HCT116 (cell line): ENCODE measurements around the gene C1QA. TPM values are rescaled to one million over a fixed set of nuclear protein-coding genes. Genes with fewer than 3 reads are reported as not detected.

Experiments used
- ATAC-seq: fragments of 200-7000 bp; cut with Tn5 transposase; 2 replicates; pipeline ENCODE4 v1.9.1; 2020; ENCODE audit warnings: mild to moderate bottlenecking, moderate library complexity
- BruUV-seq: library from RNA; stranded (reverse); fragments of 400-500 nt; replicated peaks from 2 replicates; lab custom pipeline; 2021; lab: Mats Ljungman, UMichigan
- CTCF ChIA-PET: fragments of 300-600 bp; sonication (Branson Sonifier 250); formaldehyde crosslinking; loops from one replicate; lab custom pipeline; 2021; ENCODE audit warnings: antibody characterized with exemption; lab: Charles Lee
- POLR2A ChIA-PET: fragments of 300-600, 350-600 bp; sonication (Branson Sonifier 250); formaldehyde crosslinking; loops from one replicate; lab custom pipeline; 2021; ENCODE audit warnings: antibody characterized with exemption; lab: Charles Lee
- RAD21 ChIA-PET, 2 experiments: fragments of 300-600 bp; sonication (Branson Sonifier 250); formaldehyde crosslinking; loops; one replicate each; lab custom pipeline; 2023; ENCODE audit warnings: low total read pairs in 2 of 2; ENCODE audit not compliant: uncharacterized antibody in 2 of 2, unreplicated experiment in 2 of 2, low non-redundant PET in 1 of 2; lab: Charles Lee
- DNase-seq: peaks from one replicate; pipeline ENCODE4 v3.0.0-alpha.2; 2010; ENCODE audit warnings: low read depth, low spot score
- H2AFZ ChIP-seq: fragments of 200-600 bp; shearing (Covaris generic), sonication (generic); 2 replicates; pipeline ENCODE4 v1.6.1; 2017; ENCODE audit warnings: low read depth, mixed run types, mixed read lengths, antibody characterized with exemption, low read length; ENCODE audit not compliant: poor library complexity, severe bottlenecking
- H3K27ac ChIP-seq: 2 replicates; pipeline ENCODE4 v1.5.1; 2012; ENCODE audit warnings: low read depth, low read length
- H3K27me3 ChIP-seq: fragments of 200-600 bp; sonication (generic); 2 replicates; pipeline ENCODE4 v1.6.1; 2016; ENCODE audit warnings: mixed run types, low read length, mixed read lengths; ENCODE audit not compliant: insufficient read depth
- H3K36me3 ChIP-seq, 2 experiments: fragments of 200-500 bp in 1 of 2; fragments of 200-600 bp in 1 of 2; sonication (Bioruptor generic) in 1 of 2; sonication (generic) in 1 of 2; 2 replicates each; pipeline versions ENCODE4 v1.5.1 to v1.6.1; 2014 to 2016; ENCODE audit warnings: low read length in 2 of 2, inconsistent platforms in 1 of 2, mixed read lengths in 1 of 2, mixed run types in 1 of 2; ENCODE audit not compliant: insufficient read depth in 2 of 2, control insufficient read depth in 1 of 2
- H3K4me1 ChIP-seq, 2 experiments: fragments of 200-600 bp in 1 of 2; sonication (generic) in 1 of 2; 2 replicates each; pipeline versions ENCODE4 v1.5.1 to v1.6.1; 2012 to 2017; ENCODE audit warnings: low read length in 2 of 2, inconsistent platforms in 1 of 2, mild to moderate bottlenecking in 1 of 2, mixed read lengths in 1 of 2, mixed run types in 1 of 2, moderate library complexity in 1 of 2; ENCODE audit not compliant: insufficient read depth in 2 of 2, control insufficient read depth in 1 of 2
- H3K4me2 ChIP-seq: fragments of 200-600 bp; sonication (generic); 2 replicates; pipeline ENCODE4 v1.6.1; 2017; ENCODE audit warnings: mixed run types, low read length, mixed read lengths
- H3K4me3 ChIP-seq, 2 experiments: fragments of 200-600 bp in 1 of 2; sonication (generic) in 1 of 2; replicated peaks in 1 of 2; 2 replicates each; pipeline ENCODE4 v1.5.1; 2011 to 2016; ENCODE audit warnings: low read length in 2 of 2, control low read depth in 1 of 2, low read depth in 1 of 2, mild to moderate bottlenecking in 1 of 2, mixed read lengths in 1 of 2, mixed run types in 1 of 2
- H3K79me2 ChIP-seq: fragments of 200-600 bp; sonication (generic); 2 replicates; pipeline ENCODE4 v1.6.1; 2017; ENCODE audit warnings: mild to moderate bottlenecking, mixed run types, low read length, moderate library complexity, mixed read lengths; ENCODE audit not compliant: insufficient read depth
- H3K9ac ChIP-seq: fragments of 200-600 bp; sonication (generic); 2 replicates; pipeline ENCODE4 v1.6.1; 2016; ENCODE audit warnings: low read length, mixed read lengths
- H3K9me2 ChIP-seq: fragments of 200-600 bp; sonication (generic), shearing (Covaris generic); 2 replicates; pipeline ENCODE4 v1.6.1; 2017; ENCODE audit warnings: mixed run types, mild to moderate bottlenecking, moderate library complexity; ENCODE audit not compliant: insufficient read depth
- H3K9me3 ChIP-seq, 2 experiments: fragments of 200-500 bp in 1 of 2; fragments of 200-600 bp in 1 of 2; sonication (Bioruptor generic) in 1 of 2; sonication (generic) in 1 of 2; 2 replicates each; pipeline ENCODE4 v1.6.1; 2014 to 2017; ENCODE audit warnings: low read length in 2 of 2, mixed read lengths in 2 of 2, inconsistent platforms in 1 of 2, low read depth in 1 of 2, mild to moderate bottlenecking in 1 of 2, mixed run types in 1 of 2, moderate library complexity in 1 of 2; ENCODE audit not compliant: control insufficient read depth in 1 of 2, insufficient read depth in 1 of 2
- H4K20me1 ChIP-seq: fragments of 200-600 bp; sonication (generic), shearing (Covaris generic); 2 replicates; pipeline ENCODE4 v1.6.1; 2017; ENCODE audit warnings: mixed run types, mild to moderate bottlenecking, moderate library complexity; ENCODE audit not compliant: insufficient read depth
- CTCF ChIP-seq, 3 experiments: fragments of 200-600 bp in 1 of 3; sonication (generic) in 1 of 3; IDR thresholded peaks in 2 of 3; conservative IDR thresholded peaks in 1 of 3; 2 replicates each; pipeline ENCODE4 v1.5.1; 2012 to 2017; ENCODE audit warnings: low read depth in 2 of 3, low read length in 2 of 3, antibody characterized with exemption in 1 of 3, borderline replicate concordance in 1 of 3, control low read depth in 1 of 3, mild to moderate bottlenecking in 1 of 3, mixed read lengths in 1 of 3, mixed run types in 1 of 3, moderate library complexity in 1 of 3; ENCODE audit not compliant: insufficient read depth in 1 of 3
- REST ChIP-seq: IDR thresholded peaks from 2 replicates; pipeline ENCODE4 v1.6.1; 2012; ENCODE audit warnings: low read depth
- ZNF274 ChIP-seq: fragments of 200-500 bp; sonication (Bioruptor generic); IDR thresholded peaks from 2 replicates; pipeline ENCODE4 v1.6.1; 2014; ENCODE audit warnings: mild to moderate bottlenecking, low read depth, low read length, inconsistent platforms
- intact Hi-C: fragments of 100-400 bp; cut with micrococcal nuclease; formaldehyde crosslinking; loops from 2 replicates; pipeline ENCODE4 v1.10.0; 2022
- total RNA-seq: library from RNA; stranded (reverse); gene quantifications from one replicate; pipeline ENCODE4 v1.2.1, GENCODE V29; 2021; ENCODE audit not compliant: unreplicated experiment

C1QA gene
- total RNA-seq, 1 experiment from 2014 or later, result 0.91 TPM

- peaks cover 36% of the 10 kb centered on the region; the same call in 1 of the 2 replicates for H3K27me3 ChIP-seq
- no peak overlapping the region for H3K4me2 ChIP-seq
- no peak for DNase-seq
- CTCF ChIA-PET, result no interaction called here
- ATAC-seq, result peak; percentile 38; the same call in 1 of the 2 replicates
- no peak overlapping the region for H2AFZ ChIP-seq
- H3K36me3 ChIP-seq, result no peaks in the 10 kb centered on the region
- no peaks in the 10 kb centered on the region for H3K4me1 ChIP-seq
- H3K9me2 ChIP-seq, result no peaks in the 10 kb centered on the region
- H3K9ac ChIP-seq, result no peak overlapping the region
- no peaks in the 10 kb centered on the region for H3K79me2 ChIP-seq
- H3K4me3 ChIP-seq, result no peak overlapping the region
- RAD21 ChIA-PET, result no interaction called here
- POLR2A ChIA-PET, result no interaction called here
- TF ChIP-seq ZNF274 (no peak), CTCF (IDR thresholded peaks at IDR 0.05 in 2 of 3, conservative IDR thresholded peaks at IDR 0.05 in 1 of 3; ENCODE audit: borderline replicate concordance in 1 of 3, insufficient read depth in 1 of 3, low read depth in 2 of 3, low read length in 2 of 3) (no peak), REST (peak; percentile 76)
- H4K20me1 ChIP-seq, result no peaks in the 10 kb centered on the region
- intact Hi-C loops, result loop anchor here (10.0 kb wide), 1 partner anchor 101 kb away; no protein-coding TSS in a partner anchor
- no peak overlapping the region for H3K27ac ChIP-seq
- no TSS peak for BruUV-seq
- H3K9me3 ChIP-seq, result no peaks in the 10 kb centered on the region
Observed at GRCh38 chr1:22625262-22625925, 11.0 kb upstream of the C1QA start.
